ENCODE results near the gene MTRF1.

DNA sequence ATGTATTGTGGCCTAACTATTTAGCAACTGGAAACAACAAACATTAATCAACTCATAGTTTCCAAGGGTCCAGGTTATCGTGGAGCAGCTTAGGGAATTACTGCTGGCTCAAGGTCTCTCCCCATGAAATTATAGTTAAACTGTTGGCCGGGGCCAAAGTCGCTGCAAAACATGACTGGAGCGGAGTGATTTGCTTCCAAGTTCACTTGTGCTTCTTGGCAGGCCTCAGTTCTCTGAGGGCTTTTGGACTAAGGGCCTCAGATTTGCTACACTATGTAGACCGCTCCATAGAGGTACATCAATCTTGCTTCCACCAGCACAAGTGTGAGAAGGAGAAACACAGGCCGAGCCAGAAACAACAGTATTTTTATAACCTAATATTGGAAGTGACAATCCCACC is 59.6 kb downstream of the MTRF1 start:
- TF ChIP-seq GATA2 (IDR thresholded peaks at IDR 0.05; ENCODE audit: low read depth, low read length) = no peak
- TF ChIP-seq GATA3 (IDR thresholded peaks at IDR 0.05; ENCODE audit: low read depth, low read length) = no peak
